GM19239 (cell line): ENCODE results near the gene CEP170.
"Not testable (repeated sequence)": the region's sequence is repeated elsewhere in the genome, so short reads cannot be mapped to it uniquely, and the experiment has no call there.

Source experiments
- DNase-seq: peaks from one replicate; pipeline ENCODE4 v3.0.0; 2011; ENCODE audit warnings: low spot score; ENCODE audit not compliant: insufficient read length
- FAIRE-seq: peaks from 2 replicates; lab custom pipeline; 2011; peaks lifted over from hg19 to GRCh38; lab: Jason Lieb, UNC

Gene CEP170

GRCh38 chr1:243105652-243106332, 149.3 kb downstream of the CEP170 start:
- FAIRE-seq, DNase-seq: not testable (repeated sequence)

GRCh38 chr1:243105104-243105503, 150.0 kb downstream of the CEP170 start:
- not testable (repeated sequence) for DNase-seq
- peak; percentile 8 for FAIRE-seq

- FAIRE-seq, DNase-seq: not testable (repeated sequence)
Measured at GRCh38 chr1:243104452-243104851, 150.6 kb downstream of the CEP170 start.

GRCh38 chr1:243101551-243102050, 153.5 kb downstream of the CEP170 start:
- DNase-seq, FAIRE-seq: not testable (repeated sequence)

GRCh38 chr1:243087368-243087767, 167.7 kb downstream of the CEP170 start:
- DNase-seq, FAIRE-seq: not testable (repeated sequence)
